DND-41 (cell line): Measurements from ENCODE around the gene P2RX4.

Source experiments
- EZH2 ChIP-seq: IDR thresholded peaks from 3 replicates; pipeline ENCODE4 v1.6.1; 2012; ENCODE audit warnings: borderline replicate concordance, low read depth, mild to moderate bottlenecking, moderate library complexity, low read length, inconsistent platforms; ENCODE audit not compliant: severe bottlenecking
- TF ChIP-seq, protein P1 (sequence below): IDR thresholded peaks from 2 replicates; pipeline ENCODE4 v1.5.1; 2012; ENCODE audit warnings: borderline replicate concordance, low read length, moderate library complexity, mild to moderate bottlenecking; ENCODE audit not compliant: poor library complexity, severe bottlenecking; ENCODE audit errors: extremely low read depth

GRCh38 chr12:121250359-121250758, 40.4 kb downstream of the P2RX4 start:
- TF ChIP-seq, protein P1, sequence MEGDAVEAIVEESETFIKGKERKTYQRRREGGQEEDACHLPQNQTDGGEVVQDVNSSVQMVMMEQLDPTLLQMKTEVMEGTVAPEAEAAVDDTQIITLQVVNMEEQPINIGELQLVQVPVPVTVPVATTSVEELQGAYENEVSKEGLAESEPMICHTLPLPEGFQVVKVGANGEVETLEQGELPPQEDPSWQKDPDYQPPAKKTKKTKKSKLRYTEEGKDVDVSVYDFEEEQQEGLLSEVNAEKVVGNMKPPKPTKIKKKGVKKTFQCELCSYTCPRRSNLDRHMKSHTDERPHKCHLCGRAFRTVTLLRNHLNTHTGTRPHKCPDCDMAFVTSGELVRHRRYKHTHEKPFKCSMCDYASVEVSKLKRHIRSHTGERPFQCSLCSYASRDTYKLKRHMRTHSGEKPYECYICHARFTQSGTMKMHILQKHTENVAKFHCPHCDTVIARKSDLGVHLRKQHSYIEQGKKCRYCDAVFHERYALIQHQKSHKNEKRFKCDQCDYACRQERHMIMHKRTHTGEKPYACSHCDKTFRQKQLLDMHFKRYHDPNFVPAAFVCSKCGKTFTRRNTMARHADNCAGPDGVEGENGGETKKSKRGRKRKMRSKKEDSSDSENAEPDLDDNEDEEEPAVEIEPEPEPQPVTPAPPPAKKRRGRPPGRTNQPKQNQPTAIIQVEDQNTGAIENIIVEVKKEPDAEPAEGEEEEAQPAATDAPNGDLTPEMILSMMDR: no peak
- TF ChIP-seq EZH2: no peak
